ENCODE results near the gene ARRDC2.
"Not testable (repeated sequence)": the region's sequence is repeated elsewhere in the genome, so short reads cannot be mapped to it uniquely, and the experiment has no call there.

The ARRDC2 gene

GRCh38 chr19:17989425-17990094, 18.4 kb upstream of the ARRDC2 start:
- DNase-seq = no peak

GRCh38 chr19:17993076-17993813, 14.7 kb upstream of the ARRDC2 start:
- no peak for DNase-seq

- DNase-seq = peak; percentile 69
Observed at GRCh38 chr19:17996826-17997316, 11.1 kb upstream of the ARRDC2 start.

GRCh38 chr19:17997969-17998826, 9.8 kb upstream of the ARRDC2 start:
- no peak for DNase-seq

GRCh38 chr19:17998827-17999150, 9.2 kb upstream of the ARRDC2 start:
- no peak for DNase-seq

GRCh38 chr19:17999684-18000479, 8.1 kb upstream of the ARRDC2 start:
- no peak for DNase-seq

- no peak for DNase-seq
Observed at GRCh38 chr19:18000480-18000914, 7.5 kb upstream of the ARRDC2 start.

GRCh38 chr19:18000915-18001776, 6.8 kb upstream of the ARRDC2 start:
- peak; percentile 83 for DNase-seq

- DNase-seq = peak; percentile 47
Observed at GRCh38 chr19:18001777-18002345, 6.1 kb upstream of the ARRDC2 start.

- no peak for DNase-seq
Observed at GRCh38 chr19:18002347-18002850, 5.6 kb upstream of the ARRDC2 start.

GRCh38 chr19:18005750-18006149, 2.2 kb upstream of the ARRDC2 start:
- DNase-seq = not testable (repeated sequence)

- DNase-seq = peak; percentile 83
Observed at GRCh38 chr19:18007044-18007916, 690 bp upstream of the ARRDC2 start.

GRCh38 chr19:18008814-18009213, 844 bp downstream of the ARRDC2 start:
- no peak for DNase-seq

- DNase-seq = no peak
Observed at GRCh38 chr19:18009412-18010066, 1.6 kb downstream of the ARRDC2 start.

- no peak for DNase-seq
Observed at GRCh38 chr19:18010149-18010548, 2.2 kb downstream of the ARRDC2 start.

- DNase-seq = no peak
Observed at GRCh38 chr19:18013210-18014111, 5.5 kb downstream of the ARRDC2 start.

- DNase-seq = no peak
Observed at GRCh38 chr19:18014197-18014596, 6.2 kb downstream of the ARRDC2 start.

Measured in right kidney (tissue), 1 donor.